HG02759 (cell line): ENCODE measurements around the gene BACE2.
A peak's percentile ranks its signal among the peaks of the same experiment; 100 is the strongest.

Source experiments
- ATAC-seq: cut with Tn5 transposase; IDR thresholded peaks from one replicate; pipeline ENCODE4 v1.9.1; 2021; ENCODE audit warnings: mild to moderate bottlenecking, moderate library complexity; ENCODE audit not compliant: unreplicated experiment

Gene BACE2

GRCh38 chr21:41167348-41168342, at the start of gene BACE2:
Gene BACE2 (plus strand): TSS chr21:41168160. CDS start chr21:41168264, 104 bp downstream.
- peak; percentile 75 for ATAC-seq

- ATAC-seq = no peak
Observed at GRCh38 chr21:41119901-41120300, 48.1 kb upstream of the BACE2 start.

GRCh38 chr21:41120997-41121396, 47.0 kb upstream of the BACE2 start:
- ATAC-seq = no peak

- peak; percentile 67 for ATAC-seq
Observed at GRCh38 chr21:41121785-41122415, 46.1 kb upstream of the BACE2 start.

GRCh38 chr21:41124641-41125201, 43.2 kb upstream of the BACE2 start:
- ATAC-seq = no peak

GRCh38 chr21:41128981-41129380, 39.0 kb upstream of the BACE2 start:
- ATAC-seq = no peak

GRCh38 chr21:41130883-41131282, 37.1 kb upstream of the BACE2 start:
- no peak for ATAC-seq

GRCh38 chr21:41133874-41134522, 34.0 kb upstream of the BACE2 start:
- no peak for ATAC-seq

GRCh38 chr21:41135746-41136145, 32.2 kb upstream of the BACE2 start:
- ATAC-seq = no peak

GRCh38 chr21:41136286-41136685, 31.7 kb upstream of the BACE2 start:
- no peak for ATAC-seq

- ATAC-seq = no peak
Observed at GRCh38 chr21:41137401-41137800, 30.6 kb upstream of the BACE2 start.

- ATAC-seq = no peak
Observed at GRCh38 chr21:41137889-41138288, 30.1 kb upstream of the BACE2 start.

GRCh38 chr21:41138711-41139110, 29.2 kb upstream of the BACE2 start:
- ATAC-seq = no peak

GRCh38 chr21:41139275-41139674, 28.7 kb upstream of the BACE2 start:
- no peak for ATAC-seq

GRCh38 chr21:41139951-41140350, 28.0 kb upstream of the BACE2 start:
- no peak for ATAC-seq

- ATAC-seq = no peak
Observed at GRCh38 chr21:41141031-41141457, 26.9 kb upstream of the BACE2 start.

GRCh38 chr21:41142051-41142795, 25.7 kb upstream of the BACE2 start:
- ATAC-seq = no peak

GRCh38 chr21:41143596-41144325, 24.2 kb upstream of the BACE2 start:
- no peak for ATAC-seq

- ATAC-seq = no peak
Observed at GRCh38 chr21:41147096-41147978, 20.6 kb upstream of the BACE2 start.
